ENCODE measurements around the gene KNCN.

GRCh38 chr1:46571691-46572225 is 20.3 kb upstream of the KNCN start:
- TF ChIP-seq POLR2A (IDR thresholded peaks at IDR 0.05) (no peak), CTCF (IDR thresholded peaks at IDR 0.05) (no peak)

Data from testis (tissue), 2 donors.